Mesendoderm (in vitro differentiated cells): ENCODE data around the gene MISP.
"Not testable (repeated sequence)": the region's sequence is repeated elsewhere in the genome, so short reads cannot be mapped to it uniquely, and the experiment has no call there.

ENCODE experiments used
- DNase-seq: peaks from one replicate; pipeline ENCODE4 v3.0.0; 2013
- H2AK5ac ChIP-seq: 2 replicates; pipeline ENCODE4 v1.6.1; 2013; ENCODE audit warnings: low read length, inconsistent platforms
- H2BK120ac ChIP-seq: 2 replicates; pipeline ENCODE4 v1.6.1; 2013; ENCODE audit warnings: low read depth, mild to moderate bottlenecking, low read length, moderate library complexity, mixed read lengths
- H2BK15ac ChIP-seq: replicated peaks from 2 replicates; pipeline ENCODE4 v1.6.1; 2013; ENCODE audit warnings: low read depth, mild to moderate bottlenecking, moderate library complexity
- H2BK5ac ChIP-seq: 2 replicates; pipeline ENCODE4 v1.6.1; 2013; ENCODE audit warnings: low read length, inconsistent platforms
- H3K18ac ChIP-seq: 2 replicates; pipeline ENCODE4 v1.6.1; 2013; ENCODE audit warnings: mild to moderate bottlenecking, low read length, mixed read lengths
- H3K23ac ChIP-seq: one replicate; pipeline ENCODE4 v1.6.1; 2013; ENCODE audit warnings: low read length
- H3K27ac ChIP-seq: 2 replicates; pipeline ENCODE4 v1.5.1; 2013; ENCODE audit warnings: low read depth, mild to moderate bottlenecking, inconsistent platforms, low read length, moderate library complexity
- H3K27me3 ChIP-seq: 2 replicates; pipeline ENCODE4 v1.6.1; 2013; ENCODE audit warnings: low read length, control low read depth, mild to moderate bottlenecking, inconsistent platforms; ENCODE audit not compliant: insufficient read depth, poor library complexity
- H3K36me3 ChIP-seq: 2 replicates; pipeline ENCODE4 v1.6.1; 2013; ENCODE audit warnings: low read length, inconsistent platforms; ENCODE audit not compliant: control insufficient read depth, insufficient read depth
- H3K4ac ChIP-seq: one replicate; pipeline ENCODE4 v1.6.1; 2013; ENCODE audit warnings: low read depth, mild to moderate bottlenecking, low read length, moderate library complexity
- H3K4me1 ChIP-seq: 2 replicates; pipeline ENCODE4 v1.6.1; 2013; ENCODE audit warnings: low read depth, low read length, inconsistent platforms; ENCODE audit not compliant: control insufficient read depth
- H3K4me2 ChIP-seq: 2 replicates; pipeline ENCODE4 v1.6.1; 2013; ENCODE audit warnings: low read length
- H3K4me3 ChIP-seq: 2 replicates; pipeline ENCODE4 v1.5.1; 2013; ENCODE audit warnings: mild to moderate bottlenecking, low read length
- H3K56ac ChIP-seq: one replicate; pipeline ENCODE4 v1.6.1; 2013; ENCODE audit warnings: low read length
- H3K79me1 ChIP-seq: 2 replicates; pipeline ENCODE4 v1.6.1; 2013; ENCODE audit warnings: low read length, inconsistent platforms
- H3K79me2 ChIP-seq: 2 replicates; pipeline ENCODE4 v1.6.1; 2013; ENCODE audit warnings: mild to moderate bottlenecking, low read length; ENCODE audit not compliant: control insufficient read depth, insufficient read depth
- H3K9ac ChIP-seq: 2 replicates; pipeline ENCODE4 v1.6.1; 2013; ENCODE audit warnings: low read length, inconsistent platforms
- H4K5ac ChIP-seq: one replicate; pipeline ENCODE4 v1.6.1; 2013; ENCODE audit warnings: low read length
- H4K8ac ChIP-seq: one replicate; pipeline ENCODE4 v1.6.1; 2013; ENCODE audit warnings: low read depth, mild to moderate bottlenecking, control low read depth, low read length, moderate library complexity
- WGBS: extraction: QIAGEN DNeasy Blood & Tissue Kit; methylation state at CpG from one replicate; pipeline ENCODE4 v1.1.7; 2013; ENCODE audit warnings: low lambda C conversion rate, missing lambda C conversion rate; ENCODE audit not compliant: insufficient coverage; ENCODE audit errors: extremely low coverage; 5-methylcytosine and 5-hydroxymethylcytosine counted together

MISP gene

GRCh38 chr19:728011-728410, 22.9 kb upstream of the MISP start:
- H2BK5ac ChIP-seq: no peak overlapping the region
- no peak overlapping the region for H3K4ac ChIP-seq
- no CpG with 5 or more reads among the region's 26 CpGs for WGBS
- no peak overlapping the region for H3K18ac ChIP-seq
- H4K5ac ChIP-seq: no peak overlapping the region
- H2AK5ac ChIP-seq: no peak overlapping the region
- no peaks in the 10 kb centered on the region for H3K79me2 ChIP-seq
- H3K79me1 ChIP-seq: no peaks in the 10 kb centered on the region
- no peaks in the 10 kb centered on the region for H3K27me3 ChIP-seq
- H4K8ac ChIP-seq: no peak overlapping the region
- H2BK120ac ChIP-seq: no peak overlapping the region
- no peak overlapping the region for H3K27ac ChIP-seq
- H3K9ac ChIP-seq: no peak overlapping the region
- no peaks in the 10 kb centered on the region for H3K4me1 ChIP-seq
- H3K56ac ChIP-seq: no peak overlapping the region
- H3K23ac ChIP-seq: no peak overlapping the region
- H3K36me3 ChIP-seq: no peaks in the 10 kb centered on the region
- H3K4me2 ChIP-seq: no peak overlapping the region
- DNase-seq: no peak
- no peak overlapping the region for H2BK15ac ChIP-seq
- H3K4me3 ChIP-seq: no peak overlapping the region

GRCh38 chr19:729564-729963, 21.3 kb upstream of the MISP start:
- not testable (repeated sequence) for H4K5ac ChIP-seq, H3K27ac ChIP-seq, H2BK15ac ChIP-seq, H3K4me3 ChIP-seq, H3K4me1 ChIP-seq, H3K9ac ChIP-seq, H2BK5ac ChIP-seq, H3K56ac ChIP-seq, H3K79me2 ChIP-seq, H3K36me3 ChIP-seq, H2BK120ac ChIP-seq, H3K23ac ChIP-seq, H3K4me2 ChIP-seq, H2AK5ac ChIP-seq, H3K27me3 ChIP-seq, H3K18ac ChIP-seq, H3K79me1 ChIP-seq, DNase-seq, H4K8ac ChIP-seq, H3K4ac ChIP-seq
- WGBS: no CpG with 5 or more reads among the region's 15 CpGs

GRCh38 chr19:729965-730668, 20.8 kb upstream of the MISP start:
- H3K4me1 ChIP-seq: no peaks in the 10 kb centered on the region
- H4K8ac ChIP-seq: no peak overlapping the region
- H2BK15ac ChIP-seq: no peak overlapping the region
- H2AK5ac ChIP-seq: no peak overlapping the region
- no peak overlapping the region for H2BK120ac ChIP-seq
- H3K79me1 ChIP-seq: no peaks in the 10 kb centered on the region
- no peaks in the 10 kb centered on the region for H3K79me2 ChIP-seq
- H3K18ac ChIP-seq: no peak overlapping the region
- no peak overlapping the region for H3K9ac ChIP-seq
- H3K4ac ChIP-seq: no peak overlapping the region
- no peak for DNase-seq
- H3K27me3 ChIP-seq: no peaks in the 10 kb centered on the region
- no peak overlapping the region for H3K56ac ChIP-seq
- no CpG with 5 or more reads among the region's 14 CpGs for WGBS
- H3K27ac ChIP-seq: no peak overlapping the region
- no peak overlapping the region for H2BK5ac ChIP-seq
- no peak overlapping the region for H3K4me2 ChIP-seq
- no peak overlapping the region for H4K5ac ChIP-seq
- no peaks in the 10 kb centered on the region for H3K36me3 ChIP-seq
- H3K4me3 ChIP-seq: no peak overlapping the region
- no peak overlapping the region for H3K23ac ChIP-seq

- no peaks in the 10 kb centered on the region for H3K27me3 ChIP-seq
- no peaks in the 10 kb centered on the region for H3K79me2 ChIP-seq
- H3K4ac ChIP-seq: no peak overlapping the region
- no peaks in the 10 kb centered on the region for H3K4me1 ChIP-seq
- H2BK5ac ChIP-seq: no peak overlapping the region
- H3K36me3 ChIP-seq: no peaks in the 10 kb centered on the region
- H3K56ac ChIP-seq: no peak overlapping the region
- H2BK120ac ChIP-seq: no peak overlapping the region
- H4K8ac ChIP-seq: no peak overlapping the region
- H2AK5ac ChIP-seq: no peak overlapping the region
- no peak overlapping the region for H3K27ac ChIP-seq
- no peak overlapping the region for H3K4me2 ChIP-seq
- no CpG with 5 or more reads among the region's 16 CpGs for WGBS
- H3K18ac ChIP-seq: no peak overlapping the region
- H4K5ac ChIP-seq: no peak overlapping the region
- no peak overlapping the region for H3K23ac ChIP-seq
- H3K9ac ChIP-seq: no peak overlapping the region
- H2BK15ac ChIP-seq: no peak overlapping the region
- no peaks in the 10 kb centered on the region for H3K79me1 ChIP-seq
- H3K4me3 ChIP-seq: no peak overlapping the region
- DNase-seq: no peak
Observed at GRCh38 chr19:731000-731399, 19.9 kb upstream of the MISP start.

- no peak overlapping the region for H2BK120ac ChIP-seq
- H3K4me1 ChIP-seq: no peaks in the 10 kb centered on the region
- H4K8ac ChIP-seq: no peak overlapping the region
- no peaks in the 10 kb centered on the region for H3K79me1 ChIP-seq
- no peak for DNase-seq
- no peak overlapping the region for H3K27ac ChIP-seq
- no peak overlapping the region for H3K23ac ChIP-seq
- H3K27me3 ChIP-seq: no peaks in the 10 kb centered on the region
- H4K5ac ChIP-seq: no peak overlapping the region
- no peak overlapping the region for H2BK15ac ChIP-seq
- H3K4me2 ChIP-seq: no peak overlapping the region
- H3K9ac ChIP-seq: no peak overlapping the region
- no peak overlapping the region for H3K56ac ChIP-seq
- no peaks in the 10 kb centered on the region for H3K79me2 ChIP-seq
- no peak overlapping the region for H3K18ac ChIP-seq
- H2AK5ac ChIP-seq: no peak overlapping the region
- no peak overlapping the region for H2BK5ac ChIP-seq
- H3K36me3 ChIP-seq: no peaks in the 10 kb centered on the region
- no peak overlapping the region for H3K4ac ChIP-seq
- H3K4me3 ChIP-seq: no peak overlapping the region
- no CpG with 5 or more reads among the region's 24 CpGs for WGBS
Observed at GRCh38 chr19:732148-733069, 18.5 kb upstream of the MISP start.
